ENCODE data around the gene CMTM7. TPM values are rescaled to one million over a fixed set of nuclear protein-coding genes. Genes with fewer than 3 reads are reported as not detected.

CMTM7 gene
- total RNA-seq, 1 experiment from 2014 or later: 8.9 TPM

- peak overlapping the region; percentile 45 for H3K4me2 ChIP-seq (ENCODE audit: low read depth, low read length, poor library complexity, severe bottlenecking)
- H3K79me2 ChIP-seq (ENCODE audit: low read length): no peaks in the 10 kb centered on the region
- no peaks in the 10 kb centered on the region for H3K36me3 ChIP-seq (ENCODE audit: insufficient read depth, low read length)
- peak overlapping the region; percentile 45; the same call in 1 of the 2 replicates for H3K27ac ChIP-seq (ENCODE audit: low read length)
- H2AFZ ChIP-seq (ENCODE audit: low read length): no peak overlapping the region
- no peaks in the 10 kb centered on the region for H3K27me3 ChIP-seq (ENCODE audit: low read length)
- no peak overlapping the region for H3K9ac ChIP-seq (ENCODE audit: low read length)
- peak; percentile 67 for DNase-seq
- no peaks in the 10 kb centered on the region for H3K9me2 ChIP-seq (replicated peaks; ENCODE audit: insufficient read depth, low read length)
- H3K4me1 ChIP-seq (ENCODE audit: low read length): peaks cover 31% of the 10 kb centered on the region
- H3K4me3 ChIP-seq (ENCODE audit: low read length): no peak overlapping the region
- H3K9me3 ChIP-seq (ENCODE audit: low read length): no peaks in the 10 kb centered on the region
- no peaks in the 10 kb centered on the region for H4K20me1 ChIP-seq (ENCODE audit: insufficient read depth, low read depth, low read length)
Measured at GRCh38 chr3:32440611-32441350, 49.1 kb downstream of the CMTM7 start.

GRCh38 chr3:32442766-32443165 is 51.1 kb downstream of the CMTM7 start:
- H3K4me2 ChIP-seq (ENCODE audit: low read depth, low read length, poor library complexity, severe bottlenecking): no peak overlapping the region
- DNase-seq: no peak
- H2AFZ ChIP-seq (ENCODE audit: low read length): no peak overlapping the region
- no peaks in the 10 kb centered on the region for H3K27me3 ChIP-seq (ENCODE audit: low read length)
- H3K9me3 ChIP-seq (ENCODE audit: low read length): no peaks in the 10 kb centered on the region
- no peaks in the 10 kb centered on the region for H3K79me2 ChIP-seq (ENCODE audit: low read length)
- no peak overlapping the region for H3K27ac ChIP-seq (ENCODE audit: low read length)
- H3K4me1 ChIP-seq (ENCODE audit: low read length): peaks cover 26% of the 10 kb centered on the region
- no peak overlapping the region for H3K4me3 ChIP-seq (ENCODE audit: low read length)
- H3K9me2 ChIP-seq (replicated peaks; ENCODE audit: insufficient read depth, low read length): no peaks in the 10 kb centered on the region
- H3K9ac ChIP-seq (ENCODE audit: low read length): no peak overlapping the region
- H3K36me3 ChIP-seq (ENCODE audit: insufficient read depth, low read length): no peaks in the 10 kb centered on the region
- no peaks in the 10 kb centered on the region for H4K20me1 ChIP-seq (ENCODE audit: insufficient read depth, low read depth, low read length)

GRCh38 chr3:32443478-32443877 is 51.8 kb downstream of the CMTM7 start:
- Histone ChIP-seq H3K9me3 (ENCODE audit: low read length) (no peaks in the 10 kb centered on the region), H3K79me2 (ENCODE audit: low read length) (no peaks in the 10 kb centered on the region), H4K20me1 (ENCODE audit: insufficient read depth, low read depth, low read length) (no peaks in the 10 kb centered on the region), H3K27ac (ENCODE audit: low read length) (no peak overlapping the region), H3K4me1 (ENCODE audit: low read length) (peaks cover 25% of the 10 kb centered on the region), H2AFZ (ENCODE audit: low read length) (no peak overlapping the region), H3K9me2 (replicated peaks; ENCODE audit: insufficient read depth, low read length) (no peaks in the 10 kb centered on the region), H3K4me3 (ENCODE audit: low read length) (no peak overlapping the region), H3K4me2 (ENCODE audit: low read depth, low read length, poor library complexity, severe bottlenecking) (no peak overlapping the region), H3K27me3 (ENCODE audit: low read length) (no peaks in the 10 kb centered on the region), H3K36me3 (ENCODE audit: insufficient read depth, low read length) (no peaks in the 10 kb centered on the region), H3K9ac (ENCODE audit: low read length) (no peak overlapping the region)
- DNase-seq: no peak

- Histone ChIP-seq H3K4me3 (ENCODE audit: low read length) (no peak overlapping the region), H4K20me1 (ENCODE audit: insufficient read depth, low read depth, low read length) (no peaks in the 10 kb centered on the region), H3K4me2 (ENCODE audit: low read depth, low read length, poor library complexity, severe bottlenecking) (no peak overlapping the region), H3K4me1 (ENCODE audit: low read length) (no peaks in the 10 kb centered on the region), H3K27ac (ENCODE audit: low read length) (no peak overlapping the region), H3K36me3 (ENCODE audit: insufficient read depth, low read length) (no peaks in the 10 kb centered on the region), H2AFZ (ENCODE audit: low read length) (no peak overlapping the region), H3K79me2 (ENCODE audit: low read length) (no peaks in the 10 kb centered on the region), H3K9me3 (ENCODE audit: low read length) (no peaks in the 10 kb centered on the region), H3K27me3 (ENCODE audit: low read length) (no peaks in the 10 kb centered on the region), H3K9me2 (replicated peaks; ENCODE audit: insufficient read depth, low read length) (no peaks in the 10 kb centered on the region), H3K9ac (ENCODE audit: low read length) (no peak overlapping the region)
- DNase-seq: no peak
Measured at GRCh38 chr3:32447865-32448400, 56.3 kb downstream of the CMTM7 start.

GRCh38 chr3:32448686-32449474 is 57.2 kb downstream of the CMTM7 start:
- no peaks in the 10 kb centered on the region for H3K79me2 ChIP-seq (ENCODE audit: low read length)
- no peaks in the 10 kb centered on the region for H3K36me3 ChIP-seq (ENCODE audit: insufficient read depth, low read length)
- no peak overlapping the region for H3K4me3 ChIP-seq (ENCODE audit: low read length)
- H3K9me2 ChIP-seq (replicated peaks; ENCODE audit: insufficient read depth, low read length): no peaks in the 10 kb centered on the region
- no peak for DNase-seq
- no peaks in the 10 kb centered on the region for H3K27me3 ChIP-seq (ENCODE audit: low read length)
- H3K4me1 ChIP-seq (ENCODE audit: low read length): no peaks in the 10 kb centered on the region
- H4K20me1 ChIP-seq (ENCODE audit: insufficient read depth, low read depth, low read length): no peaks in the 10 kb centered on the region
- no peaks in the 10 kb centered on the region for H3K9me3 ChIP-seq (ENCODE audit: low read length)
- H3K9ac ChIP-seq (ENCODE audit: low read length): no peak overlapping the region
- no peak overlapping the region for H3K4me2 ChIP-seq (ENCODE audit: low read depth, low read length, poor library complexity, severe bottlenecking)
- H3K27ac ChIP-seq (ENCODE audit: low read length): no peak overlapping the region
- H2AFZ ChIP-seq (ENCODE audit: low read length): no peak overlapping the region

- H3K79me2 ChIP-seq (ENCODE audit: low read length): no peaks in the 10 kb centered on the region
Measured at GRCh38 chr3:32449691-32450090, 58.0 kb downstream of the CMTM7 start.

GRCh38 chr3:32450426-32450825 is 58.8 kb downstream of the CMTM7 start:
- H2AFZ ChIP-seq (ENCODE audit: low read length): no peak overlapping the region
- no peaks in the 10 kb centered on the region for H3K9me3 ChIP-seq (ENCODE audit: low read length)
- no peaks in the 10 kb centered on the region; the same call in 1 of the 2 replicates for H3K4me1 ChIP-seq (ENCODE audit: low read length)
- H3K4me2 ChIP-seq (ENCODE audit: low read depth, low read length, poor library complexity, severe bottlenecking): no peak overlapping the region
- no peaks in the 10 kb centered on the region for H3K36me3 ChIP-seq (ENCODE audit: insufficient read depth, low read length)
- H3K79me2 ChIP-seq (ENCODE audit: low read length): no peaks in the 10 kb centered on the region
- DNase-seq: no peak
- H3K27me3 ChIP-seq (ENCODE audit: low read length): no peaks in the 10 kb centered on the region
- H3K4me3 ChIP-seq (ENCODE audit: low read length): no peak overlapping the region
- no peak overlapping the region for H3K9ac ChIP-seq (ENCODE audit: low read length)
- H3K27ac ChIP-seq (ENCODE audit: low read length): no peak overlapping the region
- no peaks in the 10 kb centered on the region for H3K9me2 ChIP-seq (replicated peaks; ENCODE audit: insufficient read depth, low read length)
- no peaks in the 10 kb centered on the region for H4K20me1 ChIP-seq (ENCODE audit: insufficient read depth, low read depth, low read length)

More at GRCh38 chr3:32449691-32450090, 58.0 kb downstream of the CMTM7 start:
- Histone ChIP-seq H4K20me1 (ENCODE audit: insufficient read depth, low read depth, low read length) (no peaks in the 10 kb centered on the region), H3K27ac (ENCODE audit: low read length) (no peak overlapping the region), H3K9me2 (replicated peaks; ENCODE audit: insufficient read depth, low read length) (no peaks in the 10 kb centered on the region), H3K4me2 (ENCODE audit: low read depth, low read length, poor library complexity, severe bottlenecking) (no peak overlapping the region), H2AFZ (ENCODE audit: low read length) (no peak overlapping the region), H3K9ac (ENCODE audit: low read length) (no peak overlapping the region), H3K4me1 (ENCODE audit: low read length) (no peaks in the 10 kb centered on the region), H3K4me3 (ENCODE audit: low read length) (no peak overlapping the region), H3K27me3 (ENCODE audit: low read length) (no peaks in the 10 kb centered on the region), H3K9me3 (ENCODE audit: low read length) (no peaks in the 10 kb centered on the region), H3K36me3 (ENCODE audit: insufficient read depth, low read length) (no peaks in the 10 kb centered on the region)
- DNase-seq: no peak

- Histone ChIP-seq H3K79me2 (ENCODE audit: low read length) (no peaks in the 10 kb centered on the region), H3K27ac (ENCODE audit: low read length) (no peak overlapping the region), H3K4me1 (ENCODE audit: low read length) (peaks cover 7% of the 10 kb centered on the region), H3K9me3 (ENCODE audit: low read length) (no peaks in the 10 kb centered on the region), H3K36me3 (ENCODE audit: insufficient read depth, low read length) (no peaks in the 10 kb centered on the region), H3K4me2 (ENCODE audit: low read depth, low read length, poor library complexity, severe bottlenecking) (no peak overlapping the region), H3K27me3 (ENCODE audit: low read length) (no peaks in the 10 kb centered on the region), H3K4me3 (ENCODE audit: low read length) (no peak overlapping the region), H3K9me2 (replicated peaks; ENCODE audit: insufficient read depth, low read length) (no peaks in the 10 kb centered on the region), H3K9ac (ENCODE audit: low read length) (no peak overlapping the region), H2AFZ (ENCODE audit: low read length) (no peak overlapping the region), H4K20me1 (ENCODE audit: insufficient read depth, low read depth, low read length) (no peaks in the 10 kb centered on the region)
- DNase-seq: no peak
Measured at GRCh38 chr3:32450992-32451659, 59.5 kb downstream of the CMTM7 start.
